ENCODE data around the gene DNM3.

DNA sequence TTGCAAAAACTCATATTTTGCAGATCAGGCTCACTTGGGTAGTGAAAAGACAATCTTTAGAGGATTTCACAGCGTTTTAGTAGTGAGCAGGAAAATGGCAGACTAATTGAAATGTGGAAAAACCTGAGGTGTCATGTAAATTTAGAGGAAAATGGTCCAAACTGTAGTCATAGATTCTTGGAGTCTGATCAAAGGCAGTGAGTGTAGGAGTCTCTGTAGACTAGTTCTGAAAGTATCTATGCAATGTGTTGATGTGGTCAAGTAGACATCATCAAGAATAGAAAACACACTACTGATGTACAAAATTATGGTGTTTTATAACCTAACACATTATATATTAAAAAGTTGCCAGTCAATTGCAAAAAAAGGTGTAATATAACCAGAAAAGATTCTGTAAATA lies 436.0 kb downstream of the DNM3 start:
- TF ChIP-seq, protein P1, sequence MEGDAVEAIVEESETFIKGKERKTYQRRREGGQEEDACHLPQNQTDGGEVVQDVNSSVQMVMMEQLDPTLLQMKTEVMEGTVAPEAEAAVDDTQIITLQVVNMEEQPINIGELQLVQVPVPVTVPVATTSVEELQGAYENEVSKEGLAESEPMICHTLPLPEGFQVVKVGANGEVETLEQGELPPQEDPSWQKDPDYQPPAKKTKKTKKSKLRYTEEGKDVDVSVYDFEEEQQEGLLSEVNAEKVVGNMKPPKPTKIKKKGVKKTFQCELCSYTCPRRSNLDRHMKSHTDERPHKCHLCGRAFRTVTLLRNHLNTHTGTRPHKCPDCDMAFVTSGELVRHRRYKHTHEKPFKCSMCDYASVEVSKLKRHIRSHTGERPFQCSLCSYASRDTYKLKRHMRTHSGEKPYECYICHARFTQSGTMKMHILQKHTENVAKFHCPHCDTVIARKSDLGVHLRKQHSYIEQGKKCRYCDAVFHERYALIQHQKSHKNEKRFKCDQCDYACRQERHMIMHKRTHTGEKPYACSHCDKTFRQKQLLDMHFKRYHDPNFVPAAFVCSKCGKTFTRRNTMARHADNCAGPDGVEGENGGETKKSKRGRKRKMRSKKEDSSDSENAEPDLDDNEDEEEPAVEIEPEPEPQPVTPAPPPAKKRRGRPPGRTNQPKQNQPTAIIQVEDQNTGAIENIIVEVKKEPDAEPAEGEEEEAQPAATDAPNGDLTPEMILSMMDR (IDR thresholded peaks at IDR 0.05; ENCODE audit: insufficient read depth, low read length, poor library complexity, severe bottlenecking) = no peak
- no peak for TF ChIP-seq EZH2phosphoT487 (conservative IDR thresholded peaks at IDR 0.05; ENCODE audit: low read length)
